ENCODE measurements around the gene RREB1.

Gene RREB1

GRCh38 chr6:7151381-7151780 lies 43.6 kb downstream of the RREB1 start:
- in situ Hi-C loops (cut with HindIII; ENCODE audit: low pct_ligation_motif_present, low sequenced_read_pairs): no loop called here
- Histone ChIP-seq H3K36me3 (replicated peaks) (no peaks in the 10 kb centered on the region), H3K27ac (no peak overlapping the region), H3K27me3 (replicated peaks) (no peaks in the 10 kb centered on the region), H3K4me3 (ENCODE audit: low read depth, low read length) (no peak overlapping the region)
- TF ChIP-seq CTCF (IDR thresholded peaks at IDR 0.05; ENCODE audit: low read depth, low read length, missing control alignments): no peak
- no peak for DNase-seq

GRCh38 chr6:7152462-7152861 lies 44.7 kb downstream of the RREB1 start:
- no peak for DNase-seq
- Histone ChIP-seq H3K27ac (no peak overlapping the region), H3K36me3 (replicated peaks) (no peaks in the 10 kb centered on the region), H3K4me3 (ENCODE audit: low read depth, low read length) (no peak overlapping the region), H3K27me3 (replicated peaks) (no peaks in the 10 kb centered on the region)
- no peak for TF ChIP-seq CTCF (IDR thresholded peaks at IDR 0.05; ENCODE audit: low read depth, low read length, missing control alignments)
- in situ Hi-C loops (cut with HindIII; ENCODE audit: low pct_ligation_motif_present, low sequenced_read_pairs): no loop called here

- no peak overlapping the region for H3K4me3 ChIP-seq (ENCODE audit: low read depth, low read length)
- in situ Hi-C loops (cut with HindIII; ENCODE audit: low pct_ligation_motif_present, low sequenced_read_pairs): no loop called here
- DNase-seq: no peak
- no peaks in the 10 kb centered on the region for H3K36me3 ChIP-seq (replicated peaks)
- no peak overlapping the region for H3K27ac ChIP-seq
- H3K27me3 ChIP-seq (replicated peaks): no peaks in the 10 kb centered on the region
- no peak for TF ChIP-seq CTCF (IDR thresholded peaks at IDR 0.05; ENCODE audit: low read depth, low read length, missing control alignments)
Measured at GRCh38 chr6:7153789-7154188, 46.0 kb downstream of the RREB1 start.

GRCh38 chr6:7154341-7155139 lies 46.8 kb downstream of the RREB1 start:
- H3K4me3 ChIP-seq (ENCODE audit: low read depth, low read length): no peak overlapping the region
- TF ChIP-seq CTCF (IDR thresholded peaks at IDR 0.05; ENCODE audit: low read depth, low read length, missing control alignments): no peak
- no peaks in the 10 kb centered on the region for H3K27me3 ChIP-seq (replicated peaks)
- no peak for DNase-seq
- no peaks in the 10 kb centered on the region for H3K36me3 ChIP-seq (replicated peaks)
- in situ Hi-C loops (cut with HindIII; ENCODE audit: low pct_ligation_motif_present, low sequenced_read_pairs): no loop called here
- no peak overlapping the region for H3K27ac ChIP-seq

- no peaks in the 10 kb centered on the region for H3K27me3 ChIP-seq (replicated peaks)
- H3K4me3 ChIP-seq (ENCODE audit: low read depth, low read length): no peak overlapping the region
- no peak for DNase-seq
- H3K27ac ChIP-seq: no peak overlapping the region
- in situ Hi-C loops (cut with HindIII; ENCODE audit: low pct_ligation_motif_present, low sequenced_read_pairs): no loop called here
- no peaks in the 10 kb centered on the region for H3K36me3 ChIP-seq (replicated peaks)
- TF ChIP-seq CTCF (IDR thresholded peaks at IDR 0.05; ENCODE audit: low read depth, low read length, missing control alignments): no peak
Measured at GRCh38 chr6:7155871-7156579, 48.3 kb downstream of the RREB1 start.
